Stimulated activated CD8-positive, alpha-beta memory T cell treated with anti-CD3 and anti-CD28 coated beads, Interleukin-7, amount 100 ng/mL, for 1 hour (primary cell): ENCODE measurements around the gene FANCG.
A peak's percentile ranks its signal among the peaks of the same experiment; 100 is the strongest.

Experiments
- DNase-seq, 2 donors: peaks; one replicate each; pipeline ENCODE4 v3.0.0-alpha.2; 2020; ENCODE audit warnings: low read depth in 2 of 2

Gene FANCG

GRCh38 chr9:35060548-35061207 is 19.1 kb downstream of the FANCG start:
- DNase-seq: no peak

- no peak for DNase-seq
These were observed 20.3 kb downstream of the FANCG start for GRCh38 chr9:35059438-35059837.

DNA sequence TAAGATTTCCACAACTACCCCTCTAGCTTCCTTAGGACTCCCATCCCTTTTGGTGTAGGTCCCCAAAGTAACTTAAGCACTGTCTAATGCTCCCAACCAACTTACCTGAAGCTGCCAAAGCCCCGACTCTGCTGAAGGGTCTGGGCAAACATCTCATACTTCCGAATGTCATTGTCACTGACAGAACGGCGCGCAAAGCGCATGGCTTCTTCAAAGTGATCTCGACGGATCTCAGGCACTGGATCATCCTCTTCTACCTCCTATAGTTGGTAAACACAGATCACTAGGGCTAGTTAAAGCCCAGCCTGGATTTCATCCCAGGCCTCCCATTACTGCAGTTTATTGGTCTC is 22.5 kb downstream of the FANCG start:
- DNase-seq: no peak

DNA sequence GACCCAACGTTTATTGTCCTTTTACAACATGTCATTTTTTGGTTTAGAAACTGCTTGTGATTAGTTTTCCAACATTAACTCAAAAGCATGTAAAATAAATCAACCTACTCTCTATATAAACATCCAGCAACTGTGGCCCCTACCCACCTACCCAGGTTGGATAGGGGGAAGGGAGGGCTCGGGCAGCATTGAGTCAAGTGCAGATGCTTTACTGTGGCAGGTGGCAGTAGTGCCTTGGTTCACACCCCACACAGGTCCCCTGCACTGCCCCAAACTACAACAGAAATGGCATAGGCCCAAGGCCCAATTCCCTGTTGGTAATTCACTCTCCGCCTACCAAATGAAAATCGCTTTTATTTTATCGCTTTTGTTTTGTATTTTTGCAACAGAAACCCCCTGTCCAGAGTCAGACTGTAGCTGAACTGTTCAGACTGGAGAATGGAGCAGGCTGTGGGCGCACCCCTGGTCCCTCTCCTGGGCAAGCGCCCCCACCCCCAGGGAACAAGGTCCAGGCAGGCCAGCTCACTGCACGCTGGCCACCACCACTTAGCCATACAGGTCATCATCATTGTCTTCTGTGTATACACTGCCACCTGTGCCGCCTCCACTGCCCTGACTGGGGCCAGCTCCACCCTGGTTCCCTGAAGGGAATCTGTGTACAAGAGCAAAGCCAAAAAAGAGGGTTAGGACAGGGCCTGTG is 23.0 kb downstream of the FANCG start:
- DNase-seq: no peak

DNA sequence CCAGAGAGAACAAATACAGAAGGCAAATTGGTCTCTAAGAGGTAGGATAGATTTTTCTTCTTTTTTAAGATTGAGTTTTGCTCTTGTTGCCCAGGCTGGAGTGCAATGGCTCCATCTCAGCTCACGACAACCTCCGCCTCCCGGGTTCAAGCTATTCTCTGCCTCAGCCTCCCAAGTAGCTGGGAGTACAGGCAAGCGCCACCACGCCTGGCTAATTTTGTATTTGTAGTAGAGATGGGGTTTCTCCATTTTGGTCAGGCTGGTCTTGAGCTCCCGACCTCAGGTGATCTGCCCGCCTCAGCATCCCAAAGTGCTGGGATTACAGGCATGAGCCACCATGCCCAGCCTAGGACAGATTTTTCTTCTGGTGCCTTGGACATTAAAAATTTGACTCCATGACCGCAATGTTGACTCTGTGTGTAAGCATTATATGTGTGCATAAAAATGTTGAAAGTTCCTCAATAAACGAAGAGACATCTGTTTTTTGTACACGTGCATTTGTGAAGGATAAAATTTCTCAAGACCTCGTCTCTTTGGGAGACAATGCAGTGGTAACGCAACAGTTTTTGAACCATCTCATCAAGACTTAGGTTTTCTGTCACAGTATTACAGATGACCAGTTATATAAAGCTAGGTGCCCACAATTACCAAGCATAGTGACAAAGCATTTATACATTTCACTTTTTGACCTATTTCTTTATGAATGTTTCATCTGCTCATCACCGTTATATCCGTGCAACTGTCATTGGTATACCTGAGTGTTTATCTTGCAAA is 24.7 kb downstream of the FANCG start:
- DNase-seq: no peak

GRCh38 chr9:35054185-35054835 is 25.4 kb downstream of the FANCG start:
- DNase-seq: no peak

DNA sequence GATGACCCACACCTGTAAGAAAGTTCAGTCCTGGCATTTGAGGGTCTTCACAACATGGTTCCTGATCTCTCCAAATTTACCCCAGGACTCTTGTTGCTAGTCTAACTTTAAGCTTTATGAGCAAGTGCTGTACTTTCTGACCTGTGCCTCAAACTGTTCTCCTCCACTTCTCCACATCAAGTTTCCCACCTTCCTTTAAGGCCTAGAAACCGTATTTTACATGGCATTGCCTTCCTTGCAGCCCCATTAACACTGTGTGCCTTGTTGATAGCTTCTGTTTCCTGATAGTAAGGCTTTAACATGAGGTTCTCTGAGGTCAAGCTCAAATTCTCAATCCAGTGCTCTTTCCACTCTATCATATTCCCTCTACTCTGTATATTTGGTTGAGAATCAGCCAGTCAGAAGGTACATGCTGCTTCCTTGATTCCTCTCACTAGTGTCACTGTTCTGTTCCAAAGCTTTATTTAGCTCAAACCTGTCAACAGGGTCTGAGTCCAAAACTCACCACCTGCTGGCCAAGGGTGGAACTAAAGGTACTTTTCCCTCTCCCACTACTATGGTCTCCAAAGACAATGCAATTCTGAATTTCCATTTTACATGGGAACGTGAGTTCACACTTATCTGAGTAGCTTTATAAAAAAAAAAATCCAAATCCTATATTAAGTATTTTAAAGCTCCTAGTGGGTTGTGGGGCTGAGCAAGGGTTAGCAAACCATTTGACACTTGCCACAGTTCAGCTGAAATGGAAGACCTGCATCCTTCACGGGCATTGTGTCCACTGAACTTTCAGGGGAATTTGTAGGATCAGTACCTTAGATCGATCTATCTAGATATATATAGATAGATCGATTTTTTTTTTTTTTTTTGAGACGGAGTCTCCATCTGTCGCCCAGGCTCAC is 28.4 kb downstream of the FANCG start:
- DNase-seq: peak in 1 of 2 donors; percentile 29

DNA sequence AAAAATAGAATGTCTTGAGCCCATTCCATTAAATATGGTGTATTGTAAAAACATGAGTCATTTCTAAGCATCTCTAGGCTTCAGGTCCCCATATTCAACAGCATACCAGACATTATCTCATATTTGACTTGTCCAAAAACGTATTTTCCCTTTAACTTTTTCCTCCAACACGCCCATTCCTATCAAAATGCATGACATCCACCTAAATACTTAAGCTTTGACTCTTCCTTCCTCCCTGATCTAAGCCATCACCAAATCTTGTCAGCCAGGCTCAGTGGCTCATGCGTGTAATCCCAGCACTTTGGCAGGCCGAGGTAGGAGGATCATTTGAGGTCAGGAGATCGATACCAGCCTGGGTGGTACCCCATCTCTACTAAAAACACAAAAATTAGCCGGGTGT is 31.2 kb downstream of the FANCG start:
- DNase-seq: no peak

GRCh38 chr9:35044071-35044470 is 35.7 kb downstream of the FANCG start:
- no peak for DNase-seq

- no peak for DNase-seq
These were observed 36.7 kb downstream of the FANCG start for GRCh38 chr9:35042891-35043545.

DNA sequence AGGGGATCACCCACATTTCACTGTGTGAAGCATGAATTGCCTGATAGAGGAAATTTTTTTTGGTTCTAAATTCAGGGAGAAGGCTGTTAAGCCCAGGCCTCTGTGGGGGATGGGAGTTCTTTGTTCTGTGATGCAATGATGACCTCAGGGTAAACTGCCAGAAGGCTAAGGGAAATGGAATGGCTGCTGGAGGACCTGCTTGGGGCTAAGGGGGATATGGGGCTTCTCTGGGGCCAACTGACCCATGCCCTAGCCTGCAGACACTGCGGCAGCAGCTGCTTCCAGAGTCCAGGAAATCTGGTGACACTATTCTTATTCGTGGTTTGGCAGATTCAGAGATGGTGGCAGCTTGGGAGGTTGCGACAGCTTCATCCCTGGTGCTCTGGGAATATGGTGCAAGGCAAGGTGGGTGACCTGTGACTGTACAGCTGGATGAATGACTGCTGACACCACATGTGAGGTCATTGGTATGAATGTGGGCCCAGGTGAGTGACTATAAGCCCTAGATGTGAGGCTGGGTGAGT is 37.6 kb downstream of the FANCG start:
- no peak for DNase-seq

DNA sequence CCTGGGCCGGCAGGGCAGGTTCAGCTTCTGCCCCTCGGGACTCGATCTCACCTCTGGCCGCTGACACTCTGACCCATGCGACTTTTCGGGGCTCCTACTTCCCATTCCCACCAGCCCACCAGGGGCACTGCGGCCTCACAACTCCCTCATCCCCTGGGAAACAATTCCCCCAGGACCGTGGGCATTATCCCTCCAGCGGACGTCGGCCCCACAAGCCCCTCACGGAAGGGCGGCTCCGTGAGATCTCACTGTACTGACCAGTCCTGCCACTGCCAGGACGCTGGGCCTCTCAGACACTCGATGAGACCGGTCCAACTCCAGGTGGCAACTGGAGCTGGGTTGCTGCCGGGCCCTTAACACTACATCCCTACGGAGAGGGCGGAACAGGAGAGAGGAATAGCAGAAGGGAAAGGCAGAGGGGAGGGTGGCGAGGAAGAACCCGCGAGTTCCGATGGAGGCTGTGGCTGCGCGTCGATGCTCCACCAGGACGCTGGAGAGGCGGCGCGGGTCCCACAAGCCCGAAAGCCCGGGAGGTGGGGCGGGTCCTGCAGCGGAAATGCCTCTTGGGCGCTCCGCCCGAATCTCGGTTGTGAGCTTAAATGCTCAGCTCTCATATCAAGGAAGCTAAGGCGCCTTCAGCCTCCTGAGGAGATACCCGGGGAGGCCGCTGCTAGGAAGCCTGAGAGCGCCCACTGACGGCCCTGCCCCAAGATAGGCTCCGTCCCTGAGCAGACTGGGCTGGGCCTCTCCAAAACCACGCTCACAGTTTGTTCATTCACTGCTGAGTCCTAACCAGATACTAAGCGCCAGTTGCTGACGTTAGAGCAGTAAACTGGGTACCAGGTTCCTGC is 43.7 kb downstream of the FANCG start:
- DNase-seq: no peak

- DNase-seq: no peak
These were observed 46.6 kb downstream of the FANCG start for GRCh38 chr9:35033101-35033500.

- no peak for DNase-seq
These were observed 49.9 kb downstream of the FANCG start for GRCh38 chr9:35029852-35030251.

DNA sequence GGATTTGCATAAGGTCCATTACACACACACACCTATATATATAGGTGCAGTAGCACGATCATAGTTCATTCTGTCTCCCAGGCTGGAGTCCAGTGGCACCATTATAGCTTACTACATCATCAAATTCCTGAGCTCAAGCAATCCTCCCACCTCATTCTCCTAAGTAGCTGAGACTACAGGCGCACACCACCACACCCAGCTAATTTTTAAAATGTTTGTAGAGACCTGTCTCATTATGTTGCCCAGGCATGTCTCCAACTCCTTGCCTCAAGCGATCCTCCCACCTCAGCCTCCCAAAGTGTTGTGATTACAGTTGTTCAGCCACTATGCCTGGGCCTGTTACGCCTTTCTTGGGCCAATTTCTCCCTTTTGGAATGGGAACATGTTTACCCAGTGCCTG is 50.5 kb downstream of the FANCG start:
- no peak for DNase-seq

- DNase-seq: no peak
These were observed 51.4 kb downstream of the FANCG start for GRCh38 chr9:35028341-35028740.

- DNase-seq: no peak
These were observed 51.9 kb downstream of the FANCG start for GRCh38 chr9:35027860-35028259.

DNA sequence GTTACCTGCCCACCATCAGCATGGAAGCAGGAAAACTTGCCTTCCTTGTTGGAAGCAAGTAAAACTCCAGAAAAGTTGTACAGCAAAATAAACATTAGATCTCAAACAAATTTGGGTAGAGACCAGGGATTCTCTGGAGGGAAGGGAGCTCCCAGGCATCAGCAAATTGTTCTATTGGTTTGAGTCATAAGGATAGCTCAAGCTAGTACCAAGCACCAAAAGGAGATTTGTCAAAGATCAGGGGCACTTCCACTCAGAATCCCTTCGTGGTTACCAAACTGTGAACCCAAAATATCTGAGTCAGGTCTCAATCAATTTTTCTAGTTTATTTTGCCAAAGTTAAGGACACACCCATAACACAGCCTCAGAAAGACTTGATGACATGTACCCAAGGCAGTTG is 52.4 kb downstream of the FANCG start:
- no peak for DNase-seq

DNA sequence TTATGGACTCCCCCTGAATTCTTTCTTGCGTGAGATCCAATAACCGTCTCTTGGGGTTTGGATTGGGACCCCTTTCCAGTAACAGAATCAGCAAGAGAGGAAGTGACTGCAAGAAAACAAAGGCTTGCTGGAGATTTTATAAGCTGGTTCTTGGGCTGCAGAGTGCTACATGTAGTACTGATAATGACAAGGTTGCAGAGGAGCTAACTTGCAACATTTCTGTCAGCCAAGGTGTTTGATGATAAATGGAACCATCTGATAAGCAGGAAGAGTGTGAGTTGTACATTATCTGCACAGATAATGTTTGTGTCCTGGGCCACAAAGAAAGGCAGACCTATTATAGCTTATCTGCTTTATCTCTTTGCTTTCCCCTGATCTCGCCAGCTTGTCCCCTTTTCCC is 53.1 kb downstream of the FANCG start:
- DNase-seq: no peak
